Measurements from ENCODE around the gene PPP1R11. TPM values are rescaled to one million over a fixed set of nuclear protein-coding genes. Genes with fewer than 3 reads are reported as not detected.

The PPP1R11 gene
- total RNA-seq, 1 experiment from 2014 or later: 60.1 TPM

DNA sequence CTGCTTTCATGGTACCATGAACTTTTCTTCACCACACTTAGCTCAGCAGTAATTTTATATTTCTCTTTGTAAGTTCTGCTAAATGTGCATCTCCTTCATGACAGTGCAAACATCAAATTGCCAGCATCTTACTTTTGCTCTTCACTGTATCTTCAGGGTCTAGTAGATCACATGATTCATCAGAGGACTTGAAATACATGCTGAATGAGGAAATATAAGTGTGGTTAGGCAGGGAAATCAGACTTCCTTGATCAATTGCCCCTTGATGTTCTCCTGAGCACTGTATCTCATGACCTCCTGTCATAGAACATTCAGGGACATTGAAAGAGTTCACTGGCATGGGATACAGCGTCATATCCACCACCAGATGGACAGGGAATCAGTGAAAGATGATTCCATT lies 31.2 kb upstream of the PPP1R11 start:
- TF ChIP-seq, protein P1, sequence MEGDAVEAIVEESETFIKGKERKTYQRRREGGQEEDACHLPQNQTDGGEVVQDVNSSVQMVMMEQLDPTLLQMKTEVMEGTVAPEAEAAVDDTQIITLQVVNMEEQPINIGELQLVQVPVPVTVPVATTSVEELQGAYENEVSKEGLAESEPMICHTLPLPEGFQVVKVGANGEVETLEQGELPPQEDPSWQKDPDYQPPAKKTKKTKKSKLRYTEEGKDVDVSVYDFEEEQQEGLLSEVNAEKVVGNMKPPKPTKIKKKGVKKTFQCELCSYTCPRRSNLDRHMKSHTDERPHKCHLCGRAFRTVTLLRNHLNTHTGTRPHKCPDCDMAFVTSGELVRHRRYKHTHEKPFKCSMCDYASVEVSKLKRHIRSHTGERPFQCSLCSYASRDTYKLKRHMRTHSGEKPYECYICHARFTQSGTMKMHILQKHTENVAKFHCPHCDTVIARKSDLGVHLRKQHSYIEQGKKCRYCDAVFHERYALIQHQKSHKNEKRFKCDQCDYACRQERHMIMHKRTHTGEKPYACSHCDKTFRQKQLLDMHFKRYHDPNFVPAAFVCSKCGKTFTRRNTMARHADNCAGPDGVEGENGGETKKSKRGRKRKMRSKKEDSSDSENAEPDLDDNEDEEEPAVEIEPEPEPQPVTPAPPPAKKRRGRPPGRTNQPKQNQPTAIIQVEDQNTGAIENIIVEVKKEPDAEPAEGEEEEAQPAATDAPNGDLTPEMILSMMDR (IDR thresholded peaks at IDR 0.05; ENCODE audit: unreplicated experiment): no peak
- POLR2A ChIA-PET: interaction anchor here (0.7 kb wide), 1 partner anchor 927 kb away, joined by 4 read pairs; no protein-coding TSS in a partner anchor
- peaks cover 23% of the 10 kb centered on the region for H3K4me1 Mint-ChIP-seq (ENCODE audit: insufficient read depth, unreplicated experiment)
- BruUV-seq (replicated peaks): no TSS peak
- no peak overlapping the region for H3K27ac Mint-ChIP-seq (ENCODE audit: low read depth, unreplicated experiment)
- CTCF ChIA-PET: interaction anchor here (1.1 to 2.5 kb wide), 2 partner anchors 10 to 12 kb away, joined by 3 to 11 read pairs; no protein-coding TSS in a partner anchor
- no peak overlapping the region for H3K4me3 Mint-ChIP-seq (ENCODE audit: unreplicated experiment)
- H3K9me3 Mint-ChIP-seq (ENCODE audit: unreplicated experiment): no peaks in the 10 kb centered on the region
- DNase-seq (ENCODE audit: unreplicated experiment): no peak
- peaks cover 15% of the 10 kb centered on the region for H3K36me3 Mint-ChIP-seq (ENCODE audit: insufficient read depth, unreplicated experiment)
- H3K27me3 Mint-ChIP-seq (ENCODE audit: insufficient read depth, unreplicated experiment): no peaks in the 10 kb centered on the region
- intact Hi-C loops (cut with micrococcal nuclease): no loop called here

- ChIA-PET POLR2A (interaction anchor here (0.6 to 1.6 kb wide), 4 partner anchors 15 to 102 kb away, joined by 3 to 5 read pairs (median 5); partner anchors contain the start of gene POLR1H), CTCF (interaction anchor here (0.7 to 2.5 kb wide), 8 partner anchors 9 to 166 kb away, joined by 3 to 11 read pairs (median 4); no protein-coding TSS in a partner anchor)
- no peak overlapping the region for H3K27ac Mint-ChIP-seq (ENCODE audit: low read depth, unreplicated experiment)
- H3K4me3 Mint-ChIP-seq (ENCODE audit: unreplicated experiment): no peak overlapping the region
- intact Hi-C loops (cut with micrococcal nuclease): loop anchor here (1.0 kb wide), 2 partner anchors 133 to 189 kb away; no protein-coding TSS in a partner anchor
- H3K27me3 Mint-ChIP-seq (ENCODE audit: insufficient read depth, unreplicated experiment): no peaks in the 10 kb centered on the region
- no TSS peak for BruUV-seq (replicated peaks)
- peaks cover 23% of the 10 kb centered on the region for H3K4me1 Mint-ChIP-seq (ENCODE audit: insufficient read depth, unreplicated experiment)
- H3K36me3 Mint-ChIP-seq (ENCODE audit: insufficient read depth, unreplicated experiment): peaks cover 14% of the 10 kb centered on the region
- TF ChIP-seq, protein P1 (IDR thresholded peaks at IDR 0.05; ENCODE audit: unreplicated experiment): peak; percentile 52
- DNase-seq (ENCODE audit: unreplicated experiment): peak; percentile 45
- H3K9me3 Mint-ChIP-seq (ENCODE audit: unreplicated experiment): no peaks in the 10 kb centered on the region
Observed at GRCh38 chr6:30037182-30037788, 29.7 kb upstream of the PPP1R11 start.

GRCh38 chr6:30041221-30041620 lies 25.8 kb upstream of the PPP1R11 start:
- intact Hi-C loops (cut with micrococcal nuclease): no loop called here
- ChIA-PET CTCF (no interaction called here), POLR2A (interaction anchor here (0.8 to 1.3 kb wide), 2 partner anchors 20 to 33 kb away, joined by 3 to 5 read pairs; partner anchors contain the start of gene POLR1H)
- Mint-ChIP-seq H3K27ac (ENCODE audit: low read depth, unreplicated experiment) (no peak overlapping the region), H3K9me3 (ENCODE audit: unreplicated experiment) (no peaks in the 10 kb centered on the region), H3K4me3 (ENCODE audit: unreplicated experiment) (no peak overlapping the region), H3K27me3 (ENCODE audit: insufficient read depth, unreplicated experiment) (no peaks in the 10 kb centered on the region), H3K36me3 (ENCODE audit: insufficient read depth, unreplicated experiment) (no peaks in the 10 kb centered on the region), H3K4me1 (ENCODE audit: insufficient read depth, unreplicated experiment) (peaks cover 4% of the 10 kb centered on the region)
- BruUV-seq (replicated peaks): no TSS peak
- TF ChIP-seq, protein P1 (IDR thresholded peaks at IDR 0.05; ENCODE audit: unreplicated experiment): no peak
- DNase-seq (ENCODE audit: unreplicated experiment): no peak

- no peaks in the 10 kb centered on the region for H3K36me3 Mint-ChIP-seq (ENCODE audit: insufficient read depth, unreplicated experiment)
- intact Hi-C loops (cut with micrococcal nuclease): no loop called here
Observed at GRCh38 chr6:30041821-30042220, 25.2 kb upstream of the PPP1R11 start.

More at GRCh38 chr6:30041821-30042220, 25.2 kb upstream of the PPP1R11 start:
- H3K27me3 Mint-ChIP-seq (ENCODE audit: insufficient read depth, unreplicated experiment): no peaks in the 10 kb centered on the region
- CTCF ChIA-PET: interaction anchor here (0.8 kb wide), 1 partner anchor 120 kb away, joined by 4 read pairs; no protein-coding TSS in a partner anchor
- TF ChIP-seq, protein P1 (IDR thresholded peaks at IDR 0.05; ENCODE audit: unreplicated experiment): no peak
- POLR2A ChIA-PET: interaction anchor here (1.3 kb wide), 1 partner anchor 19 kb away, joined by 5 read pairs; the partner anchor contains the start of gene POLR1H
- no peak overlapping the region for H3K27ac Mint-ChIP-seq (ENCODE audit: low read depth, unreplicated experiment)
- no peaks in the 10 kb centered on the region for H3K9me3 Mint-ChIP-seq (ENCODE audit: unreplicated experiment)
- H3K4me3 Mint-ChIP-seq (ENCODE audit: unreplicated experiment): no peak overlapping the region
- H3K4me1 Mint-ChIP-seq (ENCODE audit: insufficient read depth, unreplicated experiment): peaks cover 4% of the 10 kb centered on the region
- DNase-seq (ENCODE audit: unreplicated experiment): no peak
- BruUV-seq (replicated peaks): no TSS peak
